ENCODE measurements around the gene KRTAP29-1. TPM values are rescaled to one million over a fixed set of nuclear protein-coding genes. Genes with fewer than 3 reads are reported as not detected.

KRTAP29-1 gene
- total RNA-seq, 4 donors from 2014 or later, result not detected

DNA sequence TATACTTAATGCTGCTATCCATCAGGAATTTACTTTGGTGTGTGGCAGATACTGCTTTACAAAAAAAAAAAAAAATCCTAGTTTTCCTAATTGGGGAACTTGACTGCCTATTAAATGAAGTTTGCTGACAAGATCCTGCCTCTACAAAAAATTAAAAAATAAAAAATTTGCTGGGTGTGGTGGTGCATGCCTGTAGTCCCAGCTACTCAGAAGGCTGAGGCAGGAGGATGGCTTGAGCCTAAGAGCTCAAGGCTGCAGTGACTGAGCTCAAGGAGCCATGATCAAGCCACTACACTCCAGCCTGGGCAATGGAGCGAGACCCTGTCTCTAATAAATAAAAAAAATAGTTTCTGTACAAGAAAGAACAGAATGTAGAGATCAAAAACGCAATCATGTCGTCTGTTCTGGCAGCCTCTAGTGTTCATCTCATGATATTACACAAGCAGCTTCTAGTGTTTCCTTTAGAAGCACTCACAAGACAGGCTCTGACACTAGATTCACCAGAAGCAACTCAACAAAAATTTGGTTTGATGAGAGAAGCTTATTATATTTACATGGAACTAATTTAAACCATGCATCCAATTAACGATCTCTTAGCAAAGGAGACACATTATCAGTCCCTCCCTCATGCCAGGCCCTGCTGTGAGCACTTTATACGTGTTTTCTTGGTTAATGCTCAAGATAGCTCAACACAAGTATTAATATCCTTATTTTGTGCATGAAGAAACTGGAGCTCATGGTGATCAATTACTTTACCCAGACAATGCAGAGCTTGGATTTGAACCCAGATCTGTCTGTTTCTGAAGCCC is 19.6 kb upstream of the KRTAP29-1 start:
- TF ChIP-seq, protein P1, sequence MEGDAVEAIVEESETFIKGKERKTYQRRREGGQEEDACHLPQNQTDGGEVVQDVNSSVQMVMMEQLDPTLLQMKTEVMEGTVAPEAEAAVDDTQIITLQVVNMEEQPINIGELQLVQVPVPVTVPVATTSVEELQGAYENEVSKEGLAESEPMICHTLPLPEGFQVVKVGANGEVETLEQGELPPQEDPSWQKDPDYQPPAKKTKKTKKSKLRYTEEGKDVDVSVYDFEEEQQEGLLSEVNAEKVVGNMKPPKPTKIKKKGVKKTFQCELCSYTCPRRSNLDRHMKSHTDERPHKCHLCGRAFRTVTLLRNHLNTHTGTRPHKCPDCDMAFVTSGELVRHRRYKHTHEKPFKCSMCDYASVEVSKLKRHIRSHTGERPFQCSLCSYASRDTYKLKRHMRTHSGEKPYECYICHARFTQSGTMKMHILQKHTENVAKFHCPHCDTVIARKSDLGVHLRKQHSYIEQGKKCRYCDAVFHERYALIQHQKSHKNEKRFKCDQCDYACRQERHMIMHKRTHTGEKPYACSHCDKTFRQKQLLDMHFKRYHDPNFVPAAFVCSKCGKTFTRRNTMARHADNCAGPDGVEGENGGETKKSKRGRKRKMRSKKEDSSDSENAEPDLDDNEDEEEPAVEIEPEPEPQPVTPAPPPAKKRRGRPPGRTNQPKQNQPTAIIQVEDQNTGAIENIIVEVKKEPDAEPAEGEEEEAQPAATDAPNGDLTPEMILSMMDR (IDR thresholded peaks at IDR 0.05), result peak in 1 of 3 donors; percentile 32
- ATAC-seq (ENCODE audit: low FRiP score) (no peak), DNase-seq (ENCODE audit: low spot score) (no peak)

DNA sequence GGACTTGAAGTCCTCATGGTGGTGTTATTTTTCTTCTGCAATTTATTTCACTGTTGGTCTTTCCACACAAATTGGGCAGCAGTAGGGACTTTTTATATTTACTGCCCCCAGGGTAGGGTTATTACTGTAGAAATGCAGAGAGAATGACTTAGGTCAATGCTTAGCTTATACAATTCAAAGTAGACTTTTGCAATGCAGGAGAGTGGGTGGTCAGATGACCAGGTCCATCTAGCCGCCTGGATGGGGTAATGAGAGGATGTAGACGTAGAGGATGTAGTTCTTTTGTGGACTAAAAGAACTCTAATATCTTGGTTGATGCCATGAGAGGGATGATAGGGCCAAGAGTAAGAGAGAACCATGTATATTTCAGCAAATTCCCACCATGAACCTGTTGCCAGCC is 15.6 kb upstream of the KRTAP29-1 start:
- no peak for DNase-seq (ENCODE audit: low spot score)
- ATAC-seq (ENCODE audit: low FRiP score), result no peak
- TF ChIP-seq, protein P1 (IDR thresholded peaks at IDR 0.05), result no peak

DNA sequence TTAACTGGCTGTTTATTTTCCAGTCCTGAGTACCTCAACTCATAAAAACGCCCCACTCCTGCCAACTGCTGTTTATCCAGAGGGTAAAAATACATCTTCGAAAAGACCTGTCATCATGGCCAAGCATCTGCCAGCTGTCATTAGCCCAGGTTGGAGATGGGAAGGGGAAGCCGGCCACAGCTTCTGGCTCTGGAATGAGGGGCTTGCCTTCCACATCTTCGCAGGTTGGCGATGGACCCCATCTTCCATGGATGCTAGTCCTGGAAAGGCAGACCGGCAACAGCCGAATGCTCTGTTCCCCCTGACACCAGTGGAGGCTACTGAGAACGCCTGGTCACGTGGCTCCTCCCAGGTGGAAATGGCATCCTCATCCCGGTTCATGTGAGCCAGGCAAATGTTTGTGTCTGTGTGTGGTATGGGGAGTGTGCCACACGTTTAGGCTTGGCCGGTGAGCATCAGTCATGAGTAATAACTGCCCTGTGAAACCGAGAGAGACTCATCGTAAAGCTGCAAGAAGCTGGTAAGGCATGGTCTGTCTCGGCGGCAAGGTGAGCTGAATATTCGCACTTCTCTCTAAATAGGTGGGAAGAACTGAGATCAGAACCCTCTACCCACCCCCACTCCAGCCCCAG is 13.3 kb upstream of the KRTAP29-1 start:
- ATAC-seq (ENCODE audit: low FRiP score), result no peak
- TF ChIP-seq, protein P1 (IDR thresholded peaks at IDR 0.05), result no peak
- no peak for DNase-seq (ENCODE audit: low spot score)

DNA sequence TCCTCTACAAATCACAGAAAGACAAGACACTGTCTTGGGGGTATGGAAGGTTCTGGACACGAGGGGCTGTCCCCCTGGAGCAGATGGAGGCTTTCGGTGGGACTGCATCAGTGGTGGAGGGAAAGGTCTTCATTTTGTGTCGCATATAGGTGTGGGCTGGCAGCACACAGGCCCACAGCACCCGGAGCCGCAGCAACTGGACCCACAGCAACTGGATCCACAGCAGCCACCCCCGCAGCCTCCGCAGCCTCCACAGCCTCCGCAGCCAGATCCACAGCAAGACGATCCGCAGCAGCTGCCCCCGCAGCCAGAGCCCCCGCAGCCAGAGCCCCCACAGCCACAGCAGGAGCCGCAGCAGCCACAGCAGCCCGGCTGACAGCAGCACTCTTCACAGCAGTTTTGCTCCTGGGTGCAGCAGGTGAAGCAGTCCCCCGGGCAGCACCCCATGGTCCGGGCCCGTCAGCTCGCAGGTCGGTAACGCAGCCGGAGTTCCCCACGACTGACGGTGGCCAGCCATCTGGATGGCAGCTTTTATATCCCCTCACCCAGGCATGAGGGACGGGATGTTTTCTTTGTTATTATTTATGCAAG is 12.6 kb upstream of the KRTAP29-1 start, which contains the start of gene KRTAP17-1:
Gene KRTAP17-1 (minus strand): TSS at position 507 of the 591 bp plus-strand sequence. CDS start 60 bp downstream, at position 447.
- DNase-seq (ENCODE audit: low spot score), result no peak
- TF ChIP-seq, protein P1 (IDR thresholded peaks at IDR 0.05), result no peak

DNA sequence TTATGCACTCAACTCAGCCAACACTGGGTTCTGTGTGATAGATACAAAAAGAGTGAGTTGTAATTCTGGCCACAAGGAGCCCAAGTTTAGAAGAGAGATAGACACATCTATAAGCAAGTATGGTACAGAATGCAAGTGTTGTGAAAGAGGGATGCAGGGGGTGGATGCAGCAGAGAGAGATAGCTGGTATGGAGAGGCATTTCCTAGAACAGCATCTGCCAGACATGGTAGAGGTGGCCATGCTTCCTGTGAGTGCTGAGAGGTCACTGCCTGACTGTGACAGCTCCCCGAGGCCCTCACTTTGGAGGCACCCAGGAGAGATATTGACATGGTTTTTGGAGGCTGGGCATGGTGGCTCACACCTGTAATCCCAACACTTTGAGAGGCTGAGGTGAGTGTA is 8.5 kb upstream of the KRTAP29-1 start:
- DNase-seq (ENCODE audit: low spot score), result no peak
- ATAC-seq (ENCODE audit: low FRiP score), result no peak
- TF ChIP-seq, protein P1 (IDR thresholded peaks at IDR 0.05), result no peak

More for the DNA sequence above, 12.6 kb upstream of the KRTAP29-1 start, which contains the start of gene KRTAP17-1:
- ATAC-seq (ENCODE audit: low FRiP score), result no peak

DNA sequence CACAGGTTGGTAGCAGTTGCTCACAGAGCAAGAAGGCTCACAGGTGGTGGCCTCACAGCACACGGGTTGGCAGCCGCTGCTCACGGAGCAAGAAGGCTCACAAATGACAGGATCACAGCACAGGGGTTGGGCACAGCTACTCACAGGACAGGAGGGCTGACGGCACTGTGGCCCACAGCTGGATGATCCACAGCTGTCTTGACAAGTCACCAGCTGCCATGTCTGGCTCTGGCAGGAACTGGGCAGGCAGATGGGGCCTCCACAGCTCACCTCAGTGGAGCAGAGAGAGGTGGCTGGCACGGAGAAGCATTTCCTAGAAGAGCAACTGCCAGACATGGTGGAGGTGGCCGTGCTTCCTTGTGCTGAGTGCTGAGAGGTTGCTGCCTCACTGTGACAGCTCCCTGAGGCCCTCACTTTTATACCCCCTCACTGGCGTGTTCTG is 6.3 kb upstream of the KRTAP29-1 start, which contains the start of gene KRTAP16-1:
Gene KRTAP16-1 (minus strand): TSS at position 392 of the 442 bp plus-strand sequence. CDS start 56 bp downstream, at position 336.
- ATAC-seq (ENCODE audit: low FRiP score) (no peak), DNase-seq (ENCODE audit: low spot score) (no peak)

More for the DNA sequence above, 6.3 kb upstream of the KRTAP29-1 start, which contains the start of gene KRTAP16-1:
- TF ChIP-seq, protein P1 (IDR thresholded peaks at IDR 0.05), result no peak
